ENCODE results near the gene BDKRB2.

Gene BDKRB2

GRCh38 chr14:96176811-96177211, 27.8 kb upstream of the BDKRB2 start:
- Histone ChIP-seq H3K9me3 (ENCODE audit: control insufficient read depth in 1 of 2, low read length in 2 of 2) (no peaks in the 10 kb centered on the region), H3K9ac (ENCODE audit: low read depth in 1 of 2, low read length in 2 of 2) (no peak overlapping the region), H3K27me3 (ENCODE audit: control insufficient read depth in 1 of 2, insufficient read depth in 2 of 2, low read length in 2 of 2) (peaks cover 0 to 5% of the 10 kb centered on the region in 2 donors), H3K27ac (ENCODE audit: low read depth, low read length) (no peak overlapping the region), H3K4me1 (ENCODE audit: control insufficient read depth in 1 of 2, insufficient read depth in 2 of 2, low read length in 2 of 2) (peaks cover 13 to 17% of the 10 kb centered on the region in 2 donors), H3K4me3 (ENCODE audit: low read depth in 1 of 2, low read length in 2 of 2) (no peak overlapping the region), H3K36me3 (ENCODE audit: control insufficient read depth in 1 of 2, insufficient read depth in 2 of 2, low read length in 2 of 2) (no peaks in the 10 kb centered on the region)

GRCh38 chr14:96177766-96178375, 26.8 kb upstream of the BDKRB2 start:
- no peak overlapping the region for H3K27ac ChIP-seq (ENCODE audit: low read depth, low read length)
- H3K9ac ChIP-seq (ENCODE audit: low read depth in 1 of 2, low read length in 2 of 2): no peak overlapping the region
- H3K27me3 ChIP-seq (ENCODE audit: control insufficient read depth in 1 of 2, insufficient read depth in 2 of 2, low read length in 2 of 2): peaks cover 0 to 5% of the 10 kb centered on the region in 2 donors

GRCh38 chr14:96178461-96179321, 25.9 kb upstream of the BDKRB2 start:
- no peak overlapping the region for H3K9ac ChIP-seq (ENCODE audit: low read depth in 1 of 2, low read length in 2 of 2)
- no peak overlapping the region for H3K27ac ChIP-seq (ENCODE audit: low read depth, low read length)
- H3K36me3 ChIP-seq (ENCODE audit: control insufficient read depth in 1 of 2, insufficient read depth in 2 of 2, low read length in 2 of 2): no peaks in the 10 kb centered on the region
- H3K4me3 ChIP-seq (ENCODE audit: low read depth in 1 of 2, low read length in 2 of 2): no peak overlapping the region
- H3K27me3 ChIP-seq (ENCODE audit: control insufficient read depth in 1 of 2, insufficient read depth in 2 of 2, low read length in 2 of 2): peaks cover 0 to 5% of the 10 kb centered on the region in 2 donors
- H3K4me1 ChIP-seq (ENCODE audit: control insufficient read depth in 1 of 2, insufficient read depth in 2 of 2, low read length in 2 of 2): peaks cover 13 to 17% of the 10 kb centered on the region in 2 donors
- no peaks in the 10 kb centered on the region for H3K9me3 ChIP-seq (ENCODE audit: control insufficient read depth in 1 of 2, low read length in 2 of 2)

More at GRCh38 chr14:96177766-96178375, 26.8 kb upstream of the BDKRB2 start:
- Histone ChIP-seq H3K4me1 (ENCODE audit: control insufficient read depth in 1 of 2, insufficient read depth in 2 of 2, low read length in 2 of 2) (peaks cover 13 to 17% of the 10 kb centered on the region in 2 donors), H3K9me3 (ENCODE audit: control insufficient read depth in 1 of 2, low read length in 2 of 2) (no peaks in the 10 kb centered on the region), H3K36me3 (ENCODE audit: control insufficient read depth in 1 of 2, insufficient read depth in 2 of 2, low read length in 2 of 2) (no peaks in the 10 kb centered on the region), H3K4me3 (ENCODE audit: low read depth in 1 of 2, low read length in 2 of 2) (no peak overlapping the region)

GRCh38 chr14:96180043-96180874, 24.4 kb upstream of the BDKRB2 start:
- H3K36me3 ChIP-seq (ENCODE audit: control insufficient read depth in 1 of 2, insufficient read depth in 2 of 2, low read length in 2 of 2): no peaks in the 10 kb centered on the region
- H3K27me3 ChIP-seq (ENCODE audit: control insufficient read depth in 1 of 2, insufficient read depth in 2 of 2, low read length in 2 of 2): peaks cover 0 to 5% of the 10 kb centered on the region in 2 donors
- no peak overlapping the region for H3K27ac ChIP-seq (ENCODE audit: low read depth, low read length)
- no peaks in the 10 kb centered on the region for H3K9me3 ChIP-seq (ENCODE audit: control insufficient read depth in 1 of 2, low read length in 2 of 2)
- H3K9ac ChIP-seq (ENCODE audit: low read depth in 1 of 2, low read length in 2 of 2): no peak overlapping the region
- no peak overlapping the region for H3K4me3 ChIP-seq (ENCODE audit: low read depth in 1 of 2, low read length in 2 of 2)
- peaks cover 13 to 17% of the 10 kb centered on the region in 2 donors for H3K4me1 ChIP-seq (ENCODE audit: control insufficient read depth in 1 of 2, insufficient read depth in 2 of 2, low read length in 2 of 2)

GRCh38 chr14:96181186-96182056, 23.2 kb upstream of the BDKRB2 start:
- H3K27me3 ChIP-seq (ENCODE audit: control insufficient read depth in 1 of 2, insufficient read depth in 2 of 2, low read length in 2 of 2): peaks cover 0 to 2% of the 10 kb centered on the region in 2 donors
- peaks cover 13 to 17% of the 10 kb centered on the region in 2 donors for H3K4me1 ChIP-seq (ENCODE audit: control insufficient read depth in 1 of 2, insufficient read depth in 2 of 2, low read length in 2 of 2)
- H3K36me3 ChIP-seq (ENCODE audit: control insufficient read depth in 1 of 2, insufficient read depth in 2 of 2, low read length in 2 of 2): no peaks in the 10 kb centered on the region
- no peak overlapping the region for H3K4me3 ChIP-seq (ENCODE audit: low read depth in 1 of 2, low read length in 2 of 2)
- no peaks in the 10 kb centered on the region for H3K9me3 ChIP-seq (ENCODE audit: control insufficient read depth in 1 of 2, low read length in 2 of 2)
- H3K27ac ChIP-seq (ENCODE audit: low read depth, low read length): no peak overlapping the region
- no peak overlapping the region for H3K9ac ChIP-seq (ENCODE audit: low read depth in 1 of 2, low read length in 2 of 2)

GRCh38 chr14:96182546-96182945, 22.1 kb upstream of the BDKRB2 start:
- H3K9ac ChIP-seq (ENCODE audit: low read depth in 1 of 2, low read length in 2 of 2): no peak overlapping the region
- H3K4me3 ChIP-seq (ENCODE audit: low read depth in 1 of 2, low read length in 2 of 2): no peak overlapping the region
- no peaks in the 10 kb centered on the region for H3K9me3 ChIP-seq (ENCODE audit: control insufficient read depth in 1 of 2, low read length in 2 of 2)
- H3K36me3 ChIP-seq (ENCODE audit: control insufficient read depth in 1 of 2, insufficient read depth in 2 of 2, low read length in 2 of 2): no peaks in the 10 kb centered on the region
- H3K27me3 ChIP-seq (ENCODE audit: control insufficient read depth in 1 of 2, insufficient read depth in 2 of 2, low read length in 2 of 2): no peaks in the 10 kb centered on the region
- peaks cover 5 to 7% of the 10 kb centered on the region in 2 donors for H3K4me1 ChIP-seq (ENCODE audit: control insufficient read depth in 1 of 2, insufficient read depth in 2 of 2, low read length in 2 of 2)
- no peak overlapping the region for H3K27ac ChIP-seq (ENCODE audit: low read depth, low read length)

- H3K4me3 ChIP-seq (ENCODE audit: low read depth in 1 of 2, low read length in 2 of 2): no peak overlapping the region
- H3K27me3 ChIP-seq (ENCODE audit: control insufficient read depth in 1 of 2, insufficient read depth in 2 of 2, low read length in 2 of 2): no peaks in the 10 kb centered on the region
- no peak overlapping the region for H3K9ac ChIP-seq (ENCODE audit: low read depth in 1 of 2, low read length in 2 of 2)
- H3K4me1 ChIP-seq (ENCODE audit: control insufficient read depth in 1 of 2, insufficient read depth in 2 of 2, low read length in 2 of 2): no peaks in the 10 kb centered on the region
- H3K36me3 ChIP-seq (ENCODE audit: control insufficient read depth in 1 of 2, insufficient read depth in 2 of 2, low read length in 2 of 2): no peaks in the 10 kb centered on the region
- no peaks in the 10 kb centered on the region for H3K9me3 ChIP-seq (ENCODE audit: control insufficient read depth in 1 of 2, low read length in 2 of 2)
- H3K27ac ChIP-seq (ENCODE audit: low read depth, low read length): no peak overlapping the region
These were observed 19.9 kb upstream of the BDKRB2 start for GRCh38 chr14:96184737-96185136.

- no peak overlapping the region for H3K27ac ChIP-seq (ENCODE audit: low read depth, low read length)
These were observed 17.2 kb upstream of the BDKRB2 start for GRCh38 chr14:96187216-96188031.

GRCh38 chr14:96189281-96189711, 15.3 kb upstream of the BDKRB2 start:
- Histone ChIP-seq H3K9me3 (ENCODE audit: control insufficient read depth in 1 of 2, low read length in 2 of 2) (no peaks in the 10 kb centered on the region), H3K9ac (ENCODE audit: low read depth in 1 of 2, low read length in 2 of 2) (no peak overlapping the region), H3K4me1 (ENCODE audit: control insufficient read depth in 1 of 2, insufficient read depth in 2 of 2, low read length in 2 of 2) (peaks cover 0 to 4% of the 10 kb centered on the region in 2 donors), H3K27ac (ENCODE audit: low read depth, low read length) (no peak overlapping the region), H3K36me3 (ENCODE audit: control insufficient read depth in 1 of 2, insufficient read depth in 2 of 2, low read length in 2 of 2) (no peaks in the 10 kb centered on the region), H3K27me3 (ENCODE audit: control insufficient read depth in 1 of 2, insufficient read depth in 2 of 2, low read length in 2 of 2) (no peaks in the 10 kb centered on the region), H3K4me3 (ENCODE audit: low read depth in 1 of 2, low read length in 2 of 2) (no peak overlapping the region)

More at GRCh38 chr14:96187216-96188031, 17.2 kb upstream of the BDKRB2 start:
- H3K9me3 ChIP-seq (ENCODE audit: control insufficient read depth in 1 of 2, low read length in 2 of 2): no peaks in the 10 kb centered on the region
- no peaks in the 10 kb centered on the region for H3K4me1 ChIP-seq (ENCODE audit: control insufficient read depth in 1 of 2, insufficient read depth in 2 of 2, low read length in 2 of 2)
- H3K36me3 ChIP-seq (ENCODE audit: control insufficient read depth in 1 of 2, insufficient read depth in 2 of 2, low read length in 2 of 2): no peaks in the 10 kb centered on the region
- no peak overlapping the region for H3K4me3 ChIP-seq (ENCODE audit: low read depth in 1 of 2, low read length in 2 of 2)
- H3K27me3 ChIP-seq (ENCODE audit: control insufficient read depth in 1 of 2, insufficient read depth in 2 of 2, low read length in 2 of 2): no peaks in the 10 kb centered on the region
- no peak overlapping the region for H3K9ac ChIP-seq (ENCODE audit: low read depth in 1 of 2, low read length in 2 of 2)

All from duodenal mucosa (tissue), 2 donors.